GM19238 (cell line): ENCODE results near the gene NTRK2.

Source experiments
- DNase-seq: peaks from one replicate; pipeline ENCODE4 v3.0.0; 2011; ENCODE audit warnings: low spot score; ENCODE audit not compliant: insufficient read length

The NTRK2 gene

DNA sequence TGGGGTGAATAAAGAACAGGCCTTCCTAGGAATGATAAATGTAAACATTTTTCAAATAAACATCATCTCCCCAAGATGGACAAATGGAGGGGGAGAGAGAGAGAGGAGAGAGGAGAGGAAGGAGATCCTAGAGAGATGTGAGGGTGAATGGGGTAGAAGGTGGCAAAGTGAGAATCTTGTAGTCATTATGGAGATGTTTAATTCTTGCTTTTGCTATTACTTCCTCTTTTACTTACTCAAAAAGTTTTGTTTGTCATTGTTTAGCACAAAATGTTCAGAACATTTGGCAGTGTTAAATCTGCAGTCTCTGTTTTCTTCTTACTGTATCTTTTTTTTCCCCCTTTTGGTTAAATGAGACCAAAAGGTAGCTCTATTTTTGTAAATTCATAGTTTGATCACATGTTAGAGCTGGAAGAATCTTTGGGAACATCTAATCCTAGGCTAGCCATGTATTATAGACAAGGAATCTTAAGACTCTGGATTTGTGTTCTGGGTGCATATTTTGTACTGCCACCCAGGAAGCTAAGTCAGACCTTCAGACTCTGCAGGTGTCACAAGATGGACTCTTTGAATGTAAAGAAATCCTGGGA, 266.1 kb downstream of the NTRK2 start:
- DNase-seq = no peak

DNA sequence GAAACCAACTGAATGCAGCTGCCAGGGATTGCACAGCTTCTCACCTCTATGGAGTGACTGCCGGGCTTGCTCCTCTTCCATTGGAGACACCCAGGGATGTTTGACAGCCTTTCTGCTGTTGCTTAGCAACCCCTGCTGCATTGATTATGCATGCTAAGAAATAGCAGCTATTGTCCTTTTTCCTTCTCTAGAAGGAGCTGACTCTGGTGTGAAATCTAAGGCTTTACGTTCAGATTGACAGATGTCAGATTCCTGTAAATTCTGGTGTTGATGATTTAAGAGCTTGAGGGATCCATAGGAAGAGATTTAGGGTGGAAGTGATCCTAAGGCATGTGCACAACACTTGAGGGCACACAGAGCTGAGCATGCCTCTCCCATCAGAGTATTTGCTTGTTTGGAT, 267.7 kb downstream of the NTRK2 start:
- no peak for DNase-seq

DNA sequence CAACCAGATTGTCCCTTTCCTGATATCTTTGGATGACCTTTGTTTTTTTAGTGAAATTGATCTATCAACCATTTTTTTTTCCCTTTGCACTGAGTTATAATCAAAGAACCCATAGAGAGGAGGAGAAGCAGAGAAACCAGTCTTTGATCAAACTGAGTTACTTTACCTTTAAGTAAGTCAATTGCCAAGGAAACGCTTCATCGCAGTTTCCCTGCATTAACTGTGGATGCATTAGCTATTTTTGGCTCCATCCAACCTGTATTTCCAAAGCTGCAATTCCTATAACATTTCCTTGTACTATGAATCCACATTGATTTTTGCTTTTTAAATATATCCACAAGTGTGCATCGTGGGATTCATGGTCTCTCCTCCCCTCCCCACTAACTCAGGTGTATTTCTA, 268.1 kb downstream of the NTRK2 start:
- DNase-seq = no peak

DNA sequence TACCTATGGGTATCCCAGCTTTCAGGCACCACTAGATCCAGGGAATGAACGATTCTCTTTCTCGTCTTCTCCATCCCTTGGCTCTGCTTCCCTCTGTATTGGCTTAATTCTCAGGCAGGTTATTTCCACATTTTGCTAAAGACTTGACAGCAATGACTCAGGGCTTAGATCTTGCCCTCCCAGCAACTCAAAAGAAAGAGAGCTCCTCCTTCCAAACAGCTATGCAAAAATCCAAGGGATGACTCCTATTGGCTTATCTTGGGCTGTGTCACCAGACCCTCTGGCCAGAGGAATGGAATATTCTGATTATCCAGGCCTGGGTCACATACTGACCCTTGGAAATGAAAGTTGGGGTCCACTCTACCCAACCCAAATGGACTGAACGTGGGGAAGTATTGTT, 270.2 kb downstream of the NTRK2 start:
- no peak for DNase-seq

DNA sequence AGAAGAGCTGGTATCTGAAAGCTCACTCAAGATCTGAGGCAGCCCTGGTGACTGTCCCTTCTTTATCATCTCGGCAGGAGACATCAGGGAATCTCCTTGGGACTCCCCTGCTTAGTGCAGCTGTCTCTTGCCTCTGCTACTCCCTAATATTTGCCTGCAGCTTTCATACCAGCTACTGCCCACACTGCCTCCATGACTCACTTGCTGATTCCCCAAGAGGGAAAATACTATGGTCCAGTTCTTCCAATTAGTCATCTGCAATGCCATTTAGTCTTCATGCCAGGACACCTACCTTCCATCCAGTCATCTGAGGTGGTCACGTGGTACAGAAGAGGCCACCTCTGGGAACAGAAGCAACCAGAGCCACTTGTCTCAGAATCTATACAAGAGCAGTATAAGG, 270.8 kb downstream of the NTRK2 start:
- no peak for DNase-seq

DNA sequence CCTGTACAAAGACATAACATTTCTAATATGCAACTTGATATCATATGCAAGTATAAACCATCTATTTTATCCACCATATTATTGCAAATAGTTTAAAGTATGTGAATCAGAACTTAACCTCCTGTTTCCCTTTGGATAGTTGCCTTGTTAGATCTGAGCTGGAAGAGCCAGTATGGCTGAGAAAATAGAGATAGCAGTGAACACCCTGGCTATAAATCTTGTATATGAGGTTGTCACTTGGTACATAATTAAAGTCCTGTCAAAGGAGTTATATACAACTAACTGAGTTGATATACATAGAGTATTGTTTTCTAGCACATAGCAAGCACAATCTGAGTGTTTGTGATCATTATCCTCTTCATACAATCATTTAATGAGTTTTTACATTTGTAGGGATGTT, 272.3 kb downstream of the NTRK2 start:
- no peak for DNase-seq

DNA sequence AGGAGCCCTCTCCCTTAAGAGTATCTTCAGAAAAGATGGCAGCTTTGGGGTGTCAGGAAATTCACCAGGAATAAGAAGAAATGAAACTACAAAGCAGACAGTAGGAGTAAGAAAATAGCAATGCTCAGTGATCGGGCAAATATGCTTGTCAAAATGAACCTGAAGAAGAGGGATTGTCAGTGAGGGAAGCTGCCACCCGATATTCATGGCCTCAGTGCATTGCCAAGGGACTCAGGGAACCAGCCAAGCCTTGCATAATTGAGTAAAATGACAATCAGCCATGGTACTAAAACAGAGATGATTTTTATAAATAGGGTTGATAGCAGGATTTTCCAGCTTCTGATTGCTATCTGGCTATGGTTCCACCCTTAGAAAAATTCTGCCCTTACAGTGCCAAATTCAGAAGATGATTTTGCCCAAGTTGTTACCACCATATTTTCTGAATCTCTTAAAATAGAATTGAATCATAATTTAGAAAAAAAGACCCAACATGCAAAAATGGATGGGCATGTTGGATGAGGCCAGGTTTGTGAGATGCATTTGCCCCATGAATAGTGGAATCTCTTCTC, 274.0 kb downstream of the NTRK2 start:
- DNase-seq = no peak

DNA sequence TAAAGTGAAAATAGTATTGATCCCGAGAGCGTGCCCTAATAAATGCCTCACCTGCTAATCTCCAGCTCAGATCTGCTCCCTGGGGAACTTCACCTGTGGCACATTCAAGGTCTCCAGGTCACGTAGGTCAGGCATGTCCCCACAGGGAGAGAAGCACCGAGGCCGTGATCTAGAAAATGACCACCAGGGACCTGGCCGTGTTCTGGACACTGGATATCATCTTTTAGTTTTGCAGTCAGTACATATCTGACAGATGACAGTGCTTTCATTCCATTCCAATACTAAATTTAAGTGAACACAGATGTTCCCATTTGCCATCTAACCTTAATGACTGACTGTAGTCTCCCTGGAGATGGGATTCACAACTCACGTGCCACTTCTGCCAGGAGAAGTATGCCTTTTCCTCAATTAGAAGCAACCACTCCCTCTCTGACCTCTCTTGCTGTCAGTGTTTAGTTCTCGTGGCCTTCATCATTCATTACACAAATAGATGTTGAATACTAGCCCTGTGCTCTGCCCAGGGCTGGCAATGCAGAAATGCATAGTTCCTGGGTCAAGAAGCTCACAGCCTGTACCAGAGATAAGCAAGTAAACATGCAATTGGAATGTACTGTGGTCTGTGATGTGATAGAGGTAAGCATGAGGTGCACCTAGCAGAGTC, 276.5 kb downstream of the NTRK2 start:
- DNase-seq = no peak

DNA sequence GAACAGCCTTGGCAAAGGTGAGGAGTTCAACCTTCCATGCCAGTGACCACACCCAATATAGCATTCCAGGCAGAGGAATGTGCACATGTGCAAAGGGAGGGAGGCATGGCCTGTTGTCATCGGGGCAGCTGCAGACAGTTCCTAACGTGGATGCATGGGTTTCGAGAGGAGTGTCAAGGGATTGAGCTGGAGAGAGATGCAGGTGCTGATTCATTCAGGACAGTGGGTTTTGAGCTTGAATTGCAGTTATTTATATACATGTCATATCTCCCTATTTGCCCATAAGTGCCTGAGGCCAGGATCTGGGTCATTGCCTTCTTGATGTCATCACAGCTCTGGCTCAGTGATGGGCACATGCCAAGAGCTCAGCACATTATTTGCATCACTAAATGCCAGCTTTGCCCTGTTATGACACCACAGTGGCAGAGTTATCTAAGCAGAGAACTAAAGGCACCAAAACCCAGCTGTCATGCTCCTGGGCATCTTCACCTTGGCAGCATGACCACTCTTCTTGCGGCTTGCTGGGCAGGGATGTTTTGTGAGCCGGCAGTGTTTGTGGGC, 278.0 kb downstream of the NTRK2 start:
- no peak for DNase-seq

DNA sequence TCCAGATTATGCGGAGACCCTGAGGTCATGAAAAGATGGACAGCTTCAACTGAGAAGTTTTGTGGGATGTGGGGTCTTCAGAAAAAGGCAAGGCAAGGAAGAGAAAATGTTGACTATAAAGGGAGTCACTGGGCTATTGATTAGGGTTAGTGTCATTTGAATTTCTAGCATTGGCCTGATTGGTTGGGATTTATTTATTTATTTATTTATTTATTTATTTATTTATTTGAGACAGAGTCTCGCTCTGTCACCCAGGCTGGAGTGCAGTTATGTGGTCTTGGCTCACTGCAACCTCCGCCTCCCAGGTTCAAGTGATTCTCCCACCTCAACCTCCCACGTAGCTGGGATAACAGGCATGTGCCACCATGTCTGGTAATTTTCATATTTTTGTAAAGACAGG, 279.7 kb downstream of the NTRK2 start:
- DNase-seq = no peak

DNA sequence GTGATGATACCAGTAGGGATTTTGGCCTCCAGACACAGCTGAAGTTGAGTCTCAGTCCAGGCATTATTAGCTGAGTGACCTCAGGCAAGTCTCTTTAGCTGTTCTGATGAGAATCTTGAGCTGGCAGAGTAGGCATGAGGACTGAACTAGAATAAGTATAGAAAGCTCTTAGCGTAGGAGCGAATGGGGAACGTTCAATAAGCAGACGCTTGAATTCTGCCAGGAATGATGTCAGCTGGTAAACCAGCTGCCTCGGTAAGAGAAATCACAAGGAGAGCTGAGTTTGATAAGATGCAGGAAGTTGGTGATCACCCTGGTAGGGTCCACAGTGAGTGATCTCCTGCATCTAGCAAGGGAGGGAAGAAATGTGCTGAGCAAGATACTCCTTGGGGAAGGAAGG, 280.4 kb downstream of the NTRK2 start:
- DNase-seq = no peak

DNA sequence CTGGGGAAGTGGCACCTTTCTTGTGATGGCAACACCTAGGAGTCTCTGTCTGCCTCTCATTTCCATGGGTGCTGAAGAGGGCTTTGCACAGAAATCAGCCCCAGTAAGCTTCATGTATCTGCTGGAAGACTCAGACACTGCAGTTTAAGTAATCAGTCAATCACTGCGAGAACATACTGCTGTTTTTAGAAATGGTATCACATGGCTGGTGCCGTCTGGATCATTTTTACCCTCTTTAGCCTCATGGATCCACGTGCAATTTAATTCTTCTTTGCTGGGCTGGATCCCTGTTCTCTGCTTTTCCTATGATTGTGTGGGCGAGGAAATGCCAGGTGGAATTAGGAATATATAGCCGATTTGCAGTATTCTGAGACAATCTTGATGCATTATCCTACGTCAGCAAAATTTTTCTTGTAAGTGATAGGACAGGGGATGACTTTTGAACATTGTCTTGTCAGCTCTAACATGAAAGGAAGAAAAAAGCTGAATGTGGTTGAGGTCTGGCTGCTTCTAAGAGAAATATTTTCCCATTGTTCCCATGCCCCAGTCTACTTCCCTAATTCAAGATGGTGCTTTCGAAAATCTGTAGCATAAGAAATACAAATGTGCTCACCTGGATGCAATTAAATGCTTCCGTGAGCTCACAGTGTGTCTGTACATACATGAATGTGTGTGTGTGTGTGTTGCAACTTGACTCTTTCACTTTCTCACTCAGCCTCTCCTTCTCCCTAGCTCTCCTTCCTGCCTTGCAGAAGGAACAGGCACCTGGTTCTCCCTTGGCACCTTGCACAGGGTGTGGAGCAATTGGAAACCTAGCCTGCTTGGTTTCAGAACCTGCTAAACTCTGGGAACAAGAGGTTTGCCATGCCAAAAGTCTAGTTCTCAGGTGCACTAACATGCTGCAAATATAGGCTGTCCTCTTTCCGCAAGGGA, 281.6 kb downstream of the NTRK2 start:
- DNase-seq = no peak

DNA sequence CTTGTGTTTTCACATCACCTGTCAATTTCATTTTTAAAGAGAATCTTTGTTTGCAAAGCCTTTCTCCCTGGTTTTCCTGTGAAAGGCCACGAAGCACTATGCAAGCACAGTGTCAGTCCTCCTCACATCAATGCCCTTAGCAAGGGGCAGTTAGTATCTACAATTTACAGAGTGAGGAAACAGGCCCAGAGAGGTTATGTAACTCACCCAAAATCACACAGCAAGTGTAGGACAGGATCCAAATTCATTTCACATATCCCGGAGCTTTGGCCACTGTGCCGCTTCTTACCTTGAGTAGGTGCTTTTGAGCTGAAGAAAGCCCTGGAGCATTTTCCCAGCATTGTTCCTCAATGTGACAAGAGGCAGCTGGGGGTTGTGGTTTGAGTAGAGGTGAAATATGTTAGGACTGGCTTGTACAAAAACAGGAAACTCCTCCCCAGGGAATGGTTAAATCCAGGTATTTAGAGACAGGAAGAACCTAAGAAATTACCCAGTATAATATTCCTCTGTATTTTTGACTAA, 283.8 kb downstream of the NTRK2 start:
- DNase-seq = no peak

DNA sequence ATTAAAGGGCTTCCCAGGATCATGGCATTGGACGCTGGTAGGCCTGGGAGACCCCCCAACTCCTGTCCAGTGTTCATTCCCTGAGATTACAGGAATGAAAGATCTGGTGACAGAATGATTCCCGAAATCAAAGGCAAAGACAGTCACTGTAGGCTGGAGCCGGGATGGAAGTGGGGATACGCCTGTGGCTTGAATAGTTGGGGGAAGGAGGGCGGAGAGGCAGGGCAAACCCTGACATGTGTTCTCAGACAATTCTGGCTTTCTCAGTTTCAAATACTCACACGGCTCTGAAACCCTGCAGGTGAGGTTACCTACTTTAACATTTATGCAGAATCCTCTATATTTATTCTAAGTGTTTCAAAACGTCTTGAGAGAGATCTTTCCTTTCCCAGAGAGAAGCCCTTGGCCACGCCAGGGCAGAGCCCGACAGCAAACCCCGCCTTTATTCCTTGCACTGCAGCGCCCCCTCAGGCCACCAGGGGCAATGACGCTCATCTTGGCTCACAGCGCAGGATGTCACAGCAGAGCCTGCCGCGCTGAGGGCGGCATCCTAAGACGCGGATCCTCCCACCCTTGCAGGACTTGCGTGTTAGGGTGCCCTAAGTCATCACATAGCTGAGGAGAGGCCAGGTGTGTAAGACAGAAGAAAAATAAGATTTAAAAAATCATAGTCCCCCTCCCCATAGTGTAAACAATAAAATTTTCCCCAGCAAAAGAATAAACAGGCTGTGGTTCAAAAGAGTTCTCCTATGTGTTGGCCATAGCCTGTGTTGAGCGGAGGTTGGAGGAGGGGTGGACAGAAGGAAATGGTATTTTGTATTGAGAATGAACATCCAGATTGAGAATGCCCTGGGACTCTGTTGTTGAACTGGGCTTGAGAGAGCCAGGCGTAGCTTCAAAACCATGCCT, 284.5 kb downstream of the NTRK2 start:
- peak; percentile 65 for DNase-seq

DNA sequence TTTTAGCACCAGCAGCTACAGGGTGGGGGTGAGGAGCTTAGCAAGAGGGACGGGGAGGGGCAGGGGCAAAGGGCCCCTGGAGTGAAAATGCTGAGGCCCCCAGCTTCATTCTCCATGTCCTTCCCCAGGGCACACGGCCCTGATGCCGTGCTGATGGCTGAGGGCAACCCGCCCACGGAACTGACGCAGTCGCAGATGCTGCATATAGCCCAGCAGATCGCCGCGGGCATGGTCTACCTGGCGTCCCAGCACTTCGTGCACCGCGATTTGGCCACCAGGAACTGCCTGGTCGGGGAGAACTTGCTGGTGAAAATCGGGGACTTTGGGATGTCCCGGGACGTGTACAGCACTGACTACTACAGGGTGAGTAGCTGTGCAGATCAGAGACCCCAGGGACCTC, 285.6 kb downstream of the NTRK2 start:
- no peak for DNase-seq

DNA sequence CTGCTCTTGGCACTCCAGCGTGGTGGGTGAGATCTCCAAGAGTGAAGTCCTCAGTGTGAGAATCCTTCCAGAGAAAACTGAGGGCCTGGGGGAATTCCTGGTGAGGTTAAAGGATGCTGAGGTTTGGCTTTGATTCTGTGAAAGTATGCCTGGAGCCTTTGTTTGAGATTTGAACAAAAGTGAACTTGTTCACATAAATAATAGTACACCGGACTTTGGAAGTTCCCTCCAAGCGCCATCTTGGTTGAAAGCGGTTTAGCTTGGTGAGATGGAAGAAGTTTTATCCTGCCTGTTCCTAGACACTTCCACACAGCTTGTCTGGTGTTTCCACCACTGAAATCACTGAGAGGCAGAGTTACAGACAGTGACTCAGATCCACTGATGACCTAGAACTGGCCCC, 286.4 kb downstream of the NTRK2 start:
- no peak for DNase-seq

DNA sequence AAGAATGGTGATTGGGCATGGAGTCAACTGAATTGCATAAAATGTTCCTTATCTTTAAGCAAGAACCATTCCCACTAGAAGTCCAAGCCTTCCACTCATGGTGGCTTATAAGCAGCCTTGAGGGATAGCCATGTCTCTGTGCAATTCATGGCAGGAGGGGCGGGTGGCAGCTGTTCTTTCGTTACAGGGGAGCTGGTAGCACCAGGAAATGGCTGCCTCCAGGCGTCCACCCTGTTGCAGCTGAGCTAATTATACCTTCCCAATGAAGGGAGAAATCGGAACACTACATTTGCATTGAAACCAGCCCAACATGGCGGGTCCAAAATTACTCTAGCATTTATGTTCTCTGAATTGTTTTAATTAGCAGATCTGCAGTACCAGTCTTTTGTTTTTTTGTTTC, 289.8 kb downstream of the NTRK2 start:
- no peak for DNase-seq

DNA sequence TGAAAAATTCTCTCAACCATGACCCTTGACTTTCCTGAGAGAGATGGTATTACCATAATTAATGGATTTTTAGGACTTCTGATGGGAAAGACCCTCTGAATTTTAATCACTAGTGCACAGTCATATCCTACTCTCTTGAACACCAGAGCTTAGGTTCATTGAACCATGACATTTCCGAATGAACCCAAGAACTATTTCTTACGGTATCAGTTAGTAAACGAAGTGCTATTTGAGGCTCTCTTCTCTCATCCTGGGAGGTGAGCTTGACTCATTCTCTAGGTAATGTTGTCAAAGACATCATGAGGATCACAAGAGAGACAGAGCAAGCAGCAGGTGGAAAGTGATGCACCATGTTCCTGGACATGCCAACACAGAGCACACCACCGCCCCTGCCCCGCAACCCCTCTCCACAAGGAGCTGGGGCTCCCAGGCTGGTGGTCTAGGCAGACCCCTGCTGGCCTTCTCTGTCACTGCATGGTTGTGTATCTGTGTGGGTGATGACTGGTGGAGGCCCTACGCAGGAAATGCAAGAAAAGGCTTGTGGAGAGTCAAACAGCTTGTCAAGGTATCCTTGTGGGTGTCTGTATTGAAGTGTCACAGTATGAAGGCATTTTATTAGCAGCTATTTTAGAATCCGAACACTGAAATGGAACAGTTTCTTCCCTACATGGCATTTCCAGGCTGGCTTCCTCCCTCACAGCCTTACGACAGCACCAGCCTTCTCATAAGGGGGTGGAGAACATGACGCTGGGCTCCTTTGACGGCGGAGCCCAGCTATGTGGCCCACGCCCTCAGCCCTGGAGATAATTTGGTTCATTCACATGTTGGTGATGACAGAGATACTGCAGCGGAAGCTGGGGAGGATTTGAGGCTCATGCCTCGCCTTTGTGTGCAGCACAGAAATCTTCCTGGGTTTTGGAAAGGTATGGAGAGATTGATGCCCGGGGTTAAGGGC, 297.6 kb downstream of the NTRK2 start:
- DNase-seq = no peak

DNA sequence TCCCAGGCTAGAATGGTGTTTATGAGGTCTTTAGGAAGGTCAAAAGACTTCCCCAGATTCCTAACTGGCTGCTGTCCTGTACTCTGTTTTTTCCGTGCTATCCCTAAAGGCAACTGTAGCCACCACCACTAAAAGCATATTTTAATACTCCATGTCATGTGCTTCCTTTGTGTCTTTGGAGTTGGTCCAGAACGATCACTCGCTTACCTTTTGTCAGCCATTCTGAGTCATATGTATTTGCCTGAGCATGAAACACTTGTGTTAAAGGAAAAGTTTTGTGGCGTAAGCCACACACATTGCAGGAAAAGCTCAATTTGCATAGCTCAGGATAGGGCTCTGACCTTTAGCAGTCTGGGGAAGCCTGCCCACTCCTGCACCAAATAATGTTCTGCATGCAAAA, 299.6 kb downstream of the NTRK2 start:
- DNase-seq = no peak
